Activated CD4-positive, alpha-beta T cell treated with anti-CD3 and anti-CD28 coated beads for 24 hours (primary cell): Measurements from ENCODE around the gene CHD3.
"Not testable (repeated sequence)": the region's sequence is repeated elsewhere in the genome, so short reads cannot be mapped to it uniquely, and the experiment has no call there.

ENCODE experiments used
- DNase-seq, 2 donors: peaks; one replicate each; pipeline ENCODE4 v3.0.0-alpha.2; 2020; ENCODE audit warnings: low read depth in 2 of 2

CHD3 gene

GRCh38 chr17:7849751-7850504, 38.7 kb upstream of the CHD3 start:
- no peak for DNase-seq

GRCh38 chr17:7850701-7851437, 37.7 kb upstream of the CHD3 start:
- DNase-seq: no peak

GRCh38 chr17:7851438-7852261, 36.9 kb upstream of the CHD3 start:
- peak; percentile 89 to 93 for DNase-seq

GRCh38 chr17:7852262-7852670, 36.3 kb upstream of the CHD3 start:
- no peak for DNase-seq

GRCh38 chr17:7852919-7853690, 35.5 kb upstream of the CHD3 start:
- DNase-seq: no peak

GRCh38 chr17:7853691-7854038, 34.9 kb upstream of the CHD3 start:
- no peak for DNase-seq

- DNase-seq: no peak
These were observed 34.4 kb upstream of the CHD3 start for GRCh38 chr17:7854078-7854777.

GRCh38 chr17:7854851-7855659, 33.5 kb upstream of the CHD3 start, which contains the start of gene TMEM88:
Gene TMEM88, plus strand, starts transcription at chr17:7855066. Its CDS starts 9 bp downstream, at chr17:7855075.
- DNase-seq: no peak

- no peak for DNase-seq
These were observed 33.0 kb upstream of the CHD3 start for GRCh38 chr17:7855660-7856010.

GRCh38 chr17:7856011-7856810, 32.4 kb upstream of the CHD3 start:
- DNase-seq: no peak

GRCh38 chr17:7856811-7857712, 31.5 kb upstream of the CHD3 start, which contains the start of gene NAA38:
Gene NAA38, minus strand, starts transcription at chr17:7857559. Its CDS starts 96 bp downstream, at chr17:7857463.
- peak; percentile 87 to 88 for DNase-seq

GRCh38 chr17:7857713-7858521, 30.7 kb upstream of the CHD3 start, which contains the start of gene CYB5D1:
Gene CYB5D1, plus strand, starts transcription at chr17:7858003. Its CDS starts 132 bp downstream, at chr17:7858135.
- peak; percentile 82 for DNase-seq

- no peak for DNase-seq
These were observed 30.1 kb upstream of the CHD3 start for GRCh38 chr17:7858522-7858810.

GRCh38 chr17:7859028-7859427, 29.6 kb upstream of the CHD3 start:
- no peak for DNase-seq

- DNase-seq: no peak
These were observed 25.7 kb upstream of the CHD3 start for GRCh38 chr17:7862692-7863437.

- not testable (repeated sequence) for DNase-seq
These were observed 24.2 kb upstream of the CHD3 start for GRCh38 chr17:7864384-7864783.
